HL-60 (cell line): ENCODE measurements around the gene PNO1.

Experiments
- GABPA ChIP-seq: IDR thresholded peaks from 2 replicates; pipeline ENCODE4 v1.6.1; 2012; ENCODE audit warnings: low read depth
- POLR2AphosphoS5 ChIP-seq: IDR thresholded peaks from 2 replicates; pipeline ENCODE4 v1.6.1; 2012; ENCODE audit warnings: low read depth
- REST ChIP-seq: IDR thresholded peaks from 2 replicates; pipeline ENCODE4 v1.6.1; 2012; ENCODE audit warnings: low read depth; ENCODE audit not compliant: insufficient replicate concordance
- SPI1 ChIP-seq: IDR thresholded peaks from 2 replicates; pipeline ENCODE4 v1.6.1; 2012; ENCODE audit warnings: low read depth, mild to moderate bottlenecking, borderline replicate concordance
- TF ChIP-seq, protein P1 (sequence below): IDR thresholded peaks from one replicate; pipeline ENCODE4 v1.5.1; 2011; ENCODE audit warnings: low read length, control low read depth, inconsistent platforms; ENCODE audit not compliant: insufficient read depth

DNA sequence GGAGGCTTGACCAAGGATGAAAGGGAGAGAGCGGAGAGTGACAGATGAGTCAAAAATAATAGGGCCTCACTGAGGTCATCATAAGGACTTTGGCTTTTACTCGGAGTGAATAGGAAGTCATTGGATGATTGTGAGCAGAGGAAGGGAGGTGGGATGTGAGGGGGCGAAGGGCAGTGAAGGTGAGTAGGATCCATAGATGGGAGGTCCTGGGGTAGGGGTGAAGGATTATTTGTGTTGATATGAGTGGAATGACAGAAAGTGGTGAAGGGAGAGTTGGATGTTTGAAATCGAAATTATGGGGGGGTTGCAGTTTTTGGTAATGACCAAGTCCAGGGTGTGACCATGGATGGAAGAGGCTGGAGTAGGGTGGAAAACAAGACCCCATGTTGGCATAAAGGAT, 14.0 kb downstream of the PNO1 start:
- TF ChIP-seq REST (no peak), POLR2AphosphoS5 (no peak), SPI1 (no peak), GABPA (no peak)
- TF ChIP-seq, protein P1, sequence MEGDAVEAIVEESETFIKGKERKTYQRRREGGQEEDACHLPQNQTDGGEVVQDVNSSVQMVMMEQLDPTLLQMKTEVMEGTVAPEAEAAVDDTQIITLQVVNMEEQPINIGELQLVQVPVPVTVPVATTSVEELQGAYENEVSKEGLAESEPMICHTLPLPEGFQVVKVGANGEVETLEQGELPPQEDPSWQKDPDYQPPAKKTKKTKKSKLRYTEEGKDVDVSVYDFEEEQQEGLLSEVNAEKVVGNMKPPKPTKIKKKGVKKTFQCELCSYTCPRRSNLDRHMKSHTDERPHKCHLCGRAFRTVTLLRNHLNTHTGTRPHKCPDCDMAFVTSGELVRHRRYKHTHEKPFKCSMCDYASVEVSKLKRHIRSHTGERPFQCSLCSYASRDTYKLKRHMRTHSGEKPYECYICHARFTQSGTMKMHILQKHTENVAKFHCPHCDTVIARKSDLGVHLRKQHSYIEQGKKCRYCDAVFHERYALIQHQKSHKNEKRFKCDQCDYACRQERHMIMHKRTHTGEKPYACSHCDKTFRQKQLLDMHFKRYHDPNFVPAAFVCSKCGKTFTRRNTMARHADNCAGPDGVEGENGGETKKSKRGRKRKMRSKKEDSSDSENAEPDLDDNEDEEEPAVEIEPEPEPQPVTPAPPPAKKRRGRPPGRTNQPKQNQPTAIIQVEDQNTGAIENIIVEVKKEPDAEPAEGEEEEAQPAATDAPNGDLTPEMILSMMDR: no peak
